Measurements from ENCODE around the gene NOA1.
"Not testable (repeated sequence)": the region's sequence is repeated elsewhere in the genome, so short reads cannot be mapped to it uniquely, and the experiment has no call there.

NOA1 gene

DNA sequence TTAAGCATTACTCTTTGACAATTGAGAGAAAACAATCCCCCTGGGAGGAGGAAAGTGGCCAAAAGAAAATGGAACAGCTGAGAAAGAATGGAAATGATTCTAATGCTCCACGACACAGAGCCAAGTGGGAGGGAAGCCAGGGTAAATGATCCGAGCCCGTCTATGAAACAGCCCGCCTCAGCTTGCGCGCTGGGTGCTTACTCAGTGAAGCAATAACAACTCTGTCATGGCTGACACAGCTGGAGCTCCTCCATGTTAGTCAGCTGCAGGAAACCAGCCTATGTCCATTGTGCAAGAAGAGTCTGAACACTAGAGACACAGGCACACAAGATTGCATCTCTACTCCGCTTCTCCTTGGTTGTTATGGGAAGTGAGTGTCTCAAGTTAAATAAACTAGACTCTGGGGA, 19.3 kb downstream of the NOA1 start:
- no peak overlapping the region for H3K4me3 ChIP-seq (ENCODE audit: low read depth, low read length)
- no peaks in the 10 kb centered on the region for H3K4me1 ChIP-seq (ENCODE audit: control insufficient read depth, insufficient read depth, low read length)
- H3K9me3 ChIP-seq (ENCODE audit: control insufficient read depth, insufficient read depth, low read depth, low read length) = no peaks in the 10 kb centered on the region
- peaks cover 19% of the 10 kb centered on the region for H3K36me3 ChIP-seq (ENCODE audit: control insufficient read depth, insufficient read depth, low read length)
- no peaks in the 10 kb centered on the region for H3K27me3 ChIP-seq (ENCODE audit: control insufficient read depth, insufficient read depth, low read length)
- no peak overlapping the region for H3K9ac ChIP-seq (ENCODE audit: low read length)
- no peak overlapping the region for H3K27ac ChIP-seq (ENCODE audit: low read depth, low read length)

- Histone ChIP-seq H3K4me3 (ENCODE audit: low read depth, low read length) (no peak overlapping the region), H3K4me1 (ENCODE audit: control insufficient read depth, insufficient read depth, low read length) (no peaks in the 10 kb centered on the region), H3K9me3 (ENCODE audit: control insufficient read depth, insufficient read depth, low read depth, low read length) (no peaks in the 10 kb centered on the region), H3K9ac (ENCODE audit: low read length) (no peak overlapping the region), H3K36me3 (ENCODE audit: control insufficient read depth, insufficient read depth, low read length) (no peaks in the 10 kb centered on the region; the same call in 1 of the 2 replicates), H3K27ac (ENCODE audit: low read depth, low read length) (no peak overlapping the region), H3K27me3 (ENCODE audit: control insufficient read depth, insufficient read depth, low read length) (no peaks in the 10 kb centered on the region; the same call in 1 of the 2 replicates)
Measured at GRCh38 chr4:56953680-56954520, 23.5 kb downstream of the NOA1 start.

DNA sequence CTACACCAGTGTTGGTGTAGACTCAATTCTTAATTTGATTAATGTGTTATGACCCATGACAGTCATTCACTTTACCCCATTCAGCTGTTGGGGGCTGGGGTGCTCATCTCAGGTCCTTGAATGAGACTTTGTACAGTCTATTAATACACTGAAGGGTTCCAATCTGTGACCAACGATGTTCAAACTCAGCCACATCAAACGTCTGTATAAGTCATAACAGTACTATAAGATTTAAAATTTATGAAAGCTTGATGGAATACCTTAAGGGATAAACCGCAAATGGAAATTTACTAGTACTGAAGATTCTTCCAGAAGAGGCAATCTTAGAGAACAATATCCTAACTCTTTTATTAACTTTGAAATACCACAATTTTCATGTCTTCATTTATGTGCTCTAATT, 36.0 kb downstream of the NOA1 start:
- H3K36me3 ChIP-seq (ENCODE audit: control insufficient read depth, insufficient read depth, low read length) = peaks cover 22% of the 10 kb centered on the region; the same call in 1 of the 2 replicates
- no peaks in the 10 kb centered on the region for H3K9me3 ChIP-seq (ENCODE audit: control insufficient read depth, insufficient read depth, low read depth, low read length)
- H3K9ac ChIP-seq (ENCODE audit: low read length) = no peak overlapping the region
- no peaks in the 10 kb centered on the region for H3K4me1 ChIP-seq (ENCODE audit: control insufficient read depth, insufficient read depth, low read length)
- no peaks in the 10 kb centered on the region for H3K27me3 ChIP-seq (ENCODE audit: control insufficient read depth, insufficient read depth, low read length)
- no peak overlapping the region for H3K27ac ChIP-seq (ENCODE audit: low read depth, low read length)
- no peak overlapping the region for H3K4me3 ChIP-seq (ENCODE audit: low read depth, low read length)

GRCh38 chr4:56940971-56941370, 36.4 kb downstream of the NOA1 start:
- Histone ChIP-seq H3K9me3 (ENCODE audit: control insufficient read depth, insufficient read depth, low read depth, low read length) (no peaks in the 10 kb centered on the region), H3K4me1 (ENCODE audit: control insufficient read depth, insufficient read depth, low read length) (no peaks in the 10 kb centered on the region), H3K27ac (ENCODE audit: low read depth, low read length) (no peak overlapping the region), H3K36me3 (ENCODE audit: control insufficient read depth, insufficient read depth, low read length) (peaks cover 23% of the 10 kb centered on the region; the same call in 1 of the 2 replicates), H3K9ac (ENCODE audit: low read length) (no peak overlapping the region), H3K4me3 (ENCODE audit: low read depth, low read length) (no peak overlapping the region), H3K27me3 (ENCODE audit: control insufficient read depth, insufficient read depth, low read length) (no peaks in the 10 kb centered on the region)

DNA sequence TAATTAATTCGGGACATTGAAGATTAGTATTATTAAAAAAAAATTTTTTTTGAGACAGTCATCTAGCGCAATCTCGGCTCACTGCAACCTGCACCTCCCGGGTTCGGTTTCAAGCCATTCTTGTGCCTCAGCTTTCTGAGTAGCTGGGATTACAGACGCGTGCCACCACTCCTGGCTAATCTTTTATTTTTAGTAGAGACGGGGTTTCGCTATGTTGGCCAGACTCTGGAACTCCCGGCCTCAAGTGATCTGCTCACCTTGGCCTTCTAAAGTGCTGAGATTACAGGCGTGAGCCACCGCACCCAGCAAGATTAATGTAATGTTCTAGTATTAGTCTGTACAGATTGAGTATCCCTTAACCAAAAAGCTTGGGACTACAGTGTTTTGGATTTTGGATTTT, 37.0 kb downstream of the NOA1 start:
- Histone ChIP-seq H3K4me1 (ENCODE audit: control insufficient read depth, insufficient read depth, low read length) (no peaks in the 10 kb centered on the region), H3K27ac (ENCODE audit: low read depth, low read length) (no peak overlapping the region), H3K27me3 (ENCODE audit: control insufficient read depth, insufficient read depth, low read length) (no peaks in the 10 kb centered on the region), H3K9me3 (ENCODE audit: control insufficient read depth, insufficient read depth, low read depth, low read length) (no peaks in the 10 kb centered on the region), H3K4me3 (ENCODE audit: low read depth, low read length) (no peak overlapping the region), H3K9ac (ENCODE audit: low read length) (no peak overlapping the region), H3K36me3 (ENCODE audit: control insufficient read depth, insufficient read depth, low read length) (peaks cover 23% of the 10 kb centered on the region; the same call in 1 of the 2 replicates)

GRCh38 chr4:56939826-56940225, 37.6 kb downstream of the NOA1 start:
- H3K9me3 ChIP-seq (ENCODE audit: control insufficient read depth, insufficient read depth, low read depth, low read length); H3K27me3 ChIP-seq (ENCODE audit: control insufficient read depth, insufficient read depth, low read length); H3K9ac ChIP-seq (ENCODE audit: low read length); H3K27ac ChIP-seq (ENCODE audit: low read depth, low read length); H3K4me1 ChIP-seq (ENCODE audit: control insufficient read depth, insufficient read depth, low read length); H3K4me3 ChIP-seq (ENCODE audit: low read depth, low read length): not testable (repeated sequence)
- peaks cover 23% of the 10 kb centered on the region; the same call in 1 of the 2 replicates for H3K36me3 ChIP-seq (ENCODE audit: control insufficient read depth, insufficient read depth, low read length)

DNA sequence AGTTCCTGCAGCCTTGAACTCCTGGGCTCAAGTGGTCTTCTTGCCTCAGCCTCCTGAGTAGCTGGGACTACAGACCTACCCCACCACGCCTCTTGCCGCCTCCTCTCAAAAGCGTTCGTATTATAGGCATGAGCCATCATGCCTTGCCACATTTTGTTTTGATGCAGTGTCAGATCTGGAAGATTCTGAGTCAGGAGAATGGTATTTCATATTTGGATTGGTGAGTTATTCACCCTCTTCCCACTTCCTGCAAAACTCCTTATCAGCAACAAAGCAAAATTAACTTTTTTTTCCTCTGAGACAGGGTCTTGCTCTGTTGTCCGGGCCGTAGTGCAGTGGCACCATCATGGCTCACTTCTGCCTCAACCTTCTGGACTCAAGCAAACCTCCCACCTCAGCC, 40.1 kb downstream of the NOA1 start:
- Histone ChIP-seq H3K4me3 (ENCODE audit: low read depth, low read length) (no peak overlapping the region), H3K9me3 (ENCODE audit: control insufficient read depth, insufficient read depth, low read depth, low read length) (no peaks in the 10 kb centered on the region), H3K27ac (ENCODE audit: low read depth, low read length) (no peak overlapping the region), H3K36me3 (ENCODE audit: control insufficient read depth, insufficient read depth, low read length) (peaks cover 41% of the 10 kb centered on the region), H3K4me1 (ENCODE audit: control insufficient read depth, insufficient read depth, low read length) (no peaks in the 10 kb centered on the region), H3K9ac (ENCODE audit: low read length) (no peak overlapping the region), H3K27me3 (ENCODE audit: control insufficient read depth, insufficient read depth, low read length) (no peaks in the 10 kb centered on the region)

GRCh38 chr4:56931924-56932323, 45.5 kb downstream of the NOA1 start:
- no peak overlapping the region for H3K4me3 ChIP-seq (ENCODE audit: low read depth, low read length)
- H3K27ac ChIP-seq (ENCODE audit: low read depth, low read length) = no peak overlapping the region
- H3K9ac ChIP-seq (ENCODE audit: low read length) = no peak overlapping the region
- no peaks in the 10 kb centered on the region for H3K9me3 ChIP-seq (ENCODE audit: control insufficient read depth, insufficient read depth, low read depth, low read length)
- H3K27me3 ChIP-seq (ENCODE audit: control insufficient read depth, insufficient read depth, low read length) = no peaks in the 10 kb centered on the region
- no peaks in the 10 kb centered on the region for H3K4me1 ChIP-seq (ENCODE audit: control insufficient read depth, insufficient read depth, low read length)
- peaks cover 74% of the 10 kb centered on the region for H3K36me3 ChIP-seq (ENCODE audit: control insufficient read depth, insufficient read depth, low read length)

DNA sequence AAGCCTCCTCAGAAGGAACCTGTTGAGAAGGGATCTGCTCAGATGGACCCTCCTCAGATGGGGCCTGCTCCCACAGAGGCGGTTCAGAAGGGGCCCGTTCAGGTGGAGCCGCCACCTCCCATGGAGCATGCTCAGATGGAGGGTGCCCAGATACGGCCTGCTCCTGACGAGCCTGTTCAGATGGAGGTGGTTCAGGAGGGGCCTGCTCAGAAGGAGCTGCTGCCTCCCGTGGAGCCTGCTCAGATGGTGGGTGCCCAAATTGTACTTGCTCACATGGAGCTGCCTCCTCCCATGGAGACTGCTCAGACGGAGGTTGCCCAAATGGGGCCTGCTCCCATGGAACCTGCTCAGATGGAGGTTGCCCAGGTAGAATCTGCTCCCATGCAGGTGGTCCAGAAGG, 46.8 kb downstream of the NOA1 start:
- Histone ChIP-seq H3K27me3 (ENCODE audit: control insufficient read depth, insufficient read depth, low read length) (no peaks in the 10 kb centered on the region), H3K36me3 (ENCODE audit: control insufficient read depth, insufficient read depth, low read length) (peaks cover 77% of the 10 kb centered on the region), H3K4me3 (ENCODE audit: low read depth, low read length) (no peak overlapping the region), H3K27ac (ENCODE audit: low read depth, low read length) (no peak overlapping the region), H3K9me3 (ENCODE audit: control insufficient read depth, insufficient read depth, low read depth, low read length) (no peaks in the 10 kb centered on the region), H3K4me1 (ENCODE audit: control insufficient read depth, insufficient read depth, low read length) (no peaks in the 10 kb centered on the region), H3K9ac (ENCODE audit: low read length) (no peak overlapping the region)

DNA sequence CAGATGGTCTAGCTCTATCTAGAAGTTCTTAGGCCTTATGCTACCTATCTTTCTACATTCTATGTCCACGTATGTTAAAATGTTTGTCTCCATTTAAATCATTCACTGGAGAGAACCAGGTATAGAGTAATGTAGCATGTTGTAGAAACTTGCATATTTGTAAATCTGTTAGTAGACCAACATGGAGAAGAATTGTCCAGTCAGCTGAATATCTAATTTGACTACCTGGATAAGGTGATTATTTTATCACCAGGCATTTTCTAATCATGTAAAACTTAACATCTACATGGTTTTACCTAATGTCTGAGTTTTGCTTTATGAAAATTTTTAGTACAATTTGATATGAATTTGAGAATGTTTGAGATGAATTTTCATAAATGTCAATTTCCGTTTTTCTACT, 50.2 kb downstream of the NOA1 start:
- Histone ChIP-seq H3K4me3 (ENCODE audit: low read depth, low read length) (no peak overlapping the region), H3K27ac (ENCODE audit: low read depth, low read length) (no peak overlapping the region), H3K27me3 (ENCODE audit: control insufficient read depth, insufficient read depth, low read length) (no peaks in the 10 kb centered on the region), H3K4me1 (ENCODE audit: control insufficient read depth, insufficient read depth, low read length) (no peaks in the 10 kb centered on the region), H3K9me3 (ENCODE audit: control insufficient read depth, insufficient read depth, low read depth, low read length) (no peaks in the 10 kb centered on the region), H3K36me3 (ENCODE audit: control insufficient read depth, insufficient read depth, low read length) (peaks cover 85% of the 10 kb centered on the region), H3K9ac (ENCODE audit: low read length) (no peak overlapping the region)

- H3K9ac ChIP-seq (ENCODE audit: low read length); H3K27me3 ChIP-seq (ENCODE audit: control insufficient read depth, insufficient read depth, low read length); H3K9me3 ChIP-seq (ENCODE audit: control insufficient read depth, insufficient read depth, low read depth, low read length); H3K27ac ChIP-seq (ENCODE audit: low read depth, low read length); H3K4me3 ChIP-seq (ENCODE audit: low read depth, low read length): not testable (repeated sequence)
- Histone ChIP-seq H3K36me3 (ENCODE audit: control insufficient read depth, insufficient read depth, low read length) (peaks cover 74% of the 10 kb centered on the region), H3K4me1 (ENCODE audit: control insufficient read depth, insufficient read depth, low read length) (peaks cover 20% of the 10 kb centered on the region)
Measured at GRCh38 chr4:56914977-56915376, 62.4 kb downstream of the NOA1 start.

Measured in HUES6 (cell line).